GM18502 (cell line): Measurements from ENCODE around the gene ALOX15.

Experiments
- ATAC-seq: cut with Tn5 transposase; IDR thresholded peaks from one replicate; pipeline ENCODE4 v1.9.1; 2021; ENCODE audit warnings: mild to moderate bottlenecking; ENCODE audit not compliant: unreplicated experiment, poor library complexity

Gene ALOX15

GRCh38 chr17:4582101-4582501 lies 59.4 kb downstream of the ALOX15 start:
- ATAC-seq: no peak
